Lung (tissue), 12 donors: ENCODE data around the gene PIK3R6. TPM values are rescaled to one million over a fixed set of nuclear protein-coding genes. Genes with fewer than 3 reads are reported as not detected.

ENCODE experiments used
- ATAC-seq: fragments of 200-7000 bp; cut with Tn5 transposase; one replicate; pipeline ENCODE4 v1.9.1; 2020; ENCODE audit warnings: moderate number of reproducible peaks; ENCODE audit not compliant: insufficient read depth, low FRiP score
- DNase-seq, 3 donors: peaks; one replicate each; pipeline ENCODE4 v3.0.0-alpha.2; 2013 to 2017
- H3K27ac ChIP-seq, 2 donors: one replicate each; pipeline ENCODE4 v1.5.1; 2013; ENCODE audit warnings: mild to moderate bottlenecking in 2 of 2, moderate library complexity in 2 of 2, control low read depth in 1 of 2, inconsistent platforms in 1 of 2, low read depth in 1 of 2, low read length in 1 of 2
- H3K27me3 ChIP-seq, 3 donors: one replicate each; pipeline ENCODE4 v1.5.1; 2013; ENCODE audit warnings: low read length in 2 of 3; ENCODE audit not compliant: control insufficient read depth in 3 of 3, insufficient read depth in 3 of 3
- H3K36me3 ChIP-seq, 4 donors: one replicate each; pipeline ENCODE4 v1.5.1; 2013; ENCODE audit warnings: low read length in 4 of 4, mild to moderate bottlenecking in 1 of 4, moderate library complexity in 1 of 4; ENCODE audit not compliant: control insufficient read depth in 4 of 4, insufficient read depth in 4 of 4
- H3K4me1 ChIP-seq, 5 donors: one replicate each; pipeline ENCODE4 v1.5.1; 2013; ENCODE audit warnings: low read length in 5 of 5, mild to moderate bottlenecking in 2 of 5, moderate library complexity in 1 of 5; ENCODE audit not compliant: control insufficient read depth in 5 of 5, insufficient read depth in 5 of 5
- H3K4me3 ChIP-seq: one replicate; pipeline ENCODE4 v1.5.1; 2013; ENCODE audit warnings: mild to moderate bottlenecking, control low read depth, moderate library complexity
- H3K9ac ChIP-seq, 2 donors: one replicate each; pipeline ENCODE4 v1.5.1; 2013; ENCODE audit warnings: low read length in 2 of 2, control low read depth in 1 of 2; ENCODE audit not compliant: insufficient read depth in 1 of 2
- H3K9me3 ChIP-seq, 4 donors: one replicate each; pipeline ENCODE4 v1.5.1; 2013; ENCODE audit warnings: low read length in 3 of 4, mild to moderate bottlenecking in 1 of 4, moderate library complexity in 1 of 4; ENCODE audit not compliant: control insufficient read depth in 4 of 4, insufficient read depth in 3 of 4
- WGBS, 2 donors: extraction: QIAGEN DNeasy Blood & Tissue Kit; methylation state at CpG; one replicate each; pipeline ENCODE4 v1.1.7; 2013; 5-methylcytosine and 5-hydroxymethylcytosine counted together
- polyA plus RNA-seq, 2 donors: library from polyadenylated mRNA; stranded (reverse); fragments of 200-250 nt; gene quantifications; one replicate each; pipeline ENCODE4 v1.2.1, GENCODE V29; 2013
- total RNA-seq, 2 donors: library from RNA; depleted of rRNA in 1 of 2; stranded (reverse); fragments of >200 nt in 1 of 2; gene quantifications; one replicate each; pipeline ENCODE4 v1.2.1, GENCODE V29; 2014 to 2021
- TF ChIP-seq, protein P1 (sequence below): IDR thresholded peaks from 2 replicates; pipeline ENCODE4 v1.5.1; 2012; ENCODE audit warnings: mild to moderate bottlenecking; ENCODE audit errors: control extremely low read depth, extremely low read depth
- donor health status: control.
- donor health status: control.
- donor health status: Bipolar disorder and iron deficiency.
- donor health status: healthy.
- donor health status: DM: yes; HTN: yes; CAD: no.

Gene PIK3R6
- total and polyA plus RNA-seq, 4 donors: 0.93 to 3.0 (median 1.5) TPM

DNA sequence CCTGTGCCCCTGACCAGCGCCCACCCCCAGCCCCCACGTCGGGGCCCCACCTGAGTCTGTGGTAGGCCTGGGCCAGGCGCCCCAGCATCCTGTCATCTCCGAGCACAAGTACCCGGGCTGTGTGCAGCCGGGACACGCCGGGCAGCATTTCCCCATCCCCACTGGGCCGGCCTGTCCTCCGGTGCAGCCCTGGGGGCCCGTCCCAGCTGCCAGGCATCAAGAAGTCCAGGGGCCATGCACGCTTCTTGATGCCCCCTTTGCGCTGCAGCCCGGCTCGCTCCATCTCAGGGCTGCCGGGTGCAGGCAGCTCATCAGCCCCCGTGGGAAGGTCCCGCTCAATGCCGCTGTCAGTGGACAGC is 39.0 kb downstream of the PIK3R6 start:
- no peaks in the 10 kb centered on the region for H3K4me1 ChIP-seq
- peaks cover 0 to 6% (median 3%) of the 10 kb centered on the region in 4 donors for H3K9me3 ChIP-seq
- ATAC-seq: no peak
- H3K4me3 ChIP-seq: no peak overlapping the region
- H3K36me3 ChIP-seq: no peaks in the 10 kb centered on the region
- H3K27me3 ChIP-seq: peaks cover 3 to 26% (median 6%) of the 10 kb centered on the region in 3 donors
- TF ChIP-seq, protein P1, sequence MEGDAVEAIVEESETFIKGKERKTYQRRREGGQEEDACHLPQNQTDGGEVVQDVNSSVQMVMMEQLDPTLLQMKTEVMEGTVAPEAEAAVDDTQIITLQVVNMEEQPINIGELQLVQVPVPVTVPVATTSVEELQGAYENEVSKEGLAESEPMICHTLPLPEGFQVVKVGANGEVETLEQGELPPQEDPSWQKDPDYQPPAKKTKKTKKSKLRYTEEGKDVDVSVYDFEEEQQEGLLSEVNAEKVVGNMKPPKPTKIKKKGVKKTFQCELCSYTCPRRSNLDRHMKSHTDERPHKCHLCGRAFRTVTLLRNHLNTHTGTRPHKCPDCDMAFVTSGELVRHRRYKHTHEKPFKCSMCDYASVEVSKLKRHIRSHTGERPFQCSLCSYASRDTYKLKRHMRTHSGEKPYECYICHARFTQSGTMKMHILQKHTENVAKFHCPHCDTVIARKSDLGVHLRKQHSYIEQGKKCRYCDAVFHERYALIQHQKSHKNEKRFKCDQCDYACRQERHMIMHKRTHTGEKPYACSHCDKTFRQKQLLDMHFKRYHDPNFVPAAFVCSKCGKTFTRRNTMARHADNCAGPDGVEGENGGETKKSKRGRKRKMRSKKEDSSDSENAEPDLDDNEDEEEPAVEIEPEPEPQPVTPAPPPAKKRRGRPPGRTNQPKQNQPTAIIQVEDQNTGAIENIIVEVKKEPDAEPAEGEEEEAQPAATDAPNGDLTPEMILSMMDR: no peak
- no peak overlapping the region for H3K27ac ChIP-seq
- H3K9ac ChIP-seq: no peak overlapping the region
- no peak for DNase-seq
- WGBS, 2 donors: 88 to 92% methylated on average over 20 of the region's 20 CpGs

DNA sequence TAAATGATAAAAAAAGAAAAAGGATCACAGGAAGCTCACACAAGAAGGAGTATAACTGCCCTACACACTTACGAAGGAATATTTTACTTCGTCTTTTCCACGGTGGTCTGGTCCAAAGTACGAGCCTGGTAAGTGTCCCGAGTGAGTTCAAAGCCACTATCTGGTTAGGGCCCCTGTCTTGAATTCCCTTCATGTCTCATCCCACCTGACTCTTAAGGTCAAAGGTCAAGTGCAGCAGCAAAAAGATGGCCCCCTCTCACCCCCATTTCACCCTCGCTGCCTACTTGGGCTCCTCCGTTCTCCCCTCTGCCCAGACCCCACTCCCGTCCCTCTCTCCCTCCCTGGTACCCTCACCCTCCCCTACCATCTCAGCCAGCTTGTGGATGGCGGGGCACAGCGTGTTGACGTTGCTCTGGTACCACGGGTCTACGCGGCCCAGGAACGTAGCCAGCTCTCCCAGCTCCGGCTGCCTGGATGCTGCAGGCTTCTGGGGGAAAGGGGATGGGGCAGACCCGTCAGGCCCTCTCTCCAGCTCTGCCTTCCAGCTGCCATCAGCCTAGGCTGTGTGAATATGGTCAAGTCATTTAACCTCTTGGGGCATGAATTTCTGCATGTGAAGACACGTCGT is 40.6 kb downstream of the PIK3R6 start:
- Histone ChIP-seq H3K27me3 (peaks cover 0 to 28% (median 5%) of the 10 kb centered on the region in 3 donors), H3K9me3 (peaks cover 0 to 7% (median 3%) of the 10 kb centered on the region in 4 donors), H3K4me1 (no peaks in the 10 kb centered on the region), H3K36me3 (no peaks in the 10 kb centered on the region), H3K9ac (no peak overlapping the region), H3K4me3 (no peak overlapping the region), H3K27ac (no peak overlapping the region)
- no peak for ATAC-seq
- 81 to 88% methylated on average over 18 to 19 of the region's 19 CpGs for WGBS, 2 donors
- TF ChIP-seq, protein P1: no peak
- DNase-seq: no peak

DNA sequence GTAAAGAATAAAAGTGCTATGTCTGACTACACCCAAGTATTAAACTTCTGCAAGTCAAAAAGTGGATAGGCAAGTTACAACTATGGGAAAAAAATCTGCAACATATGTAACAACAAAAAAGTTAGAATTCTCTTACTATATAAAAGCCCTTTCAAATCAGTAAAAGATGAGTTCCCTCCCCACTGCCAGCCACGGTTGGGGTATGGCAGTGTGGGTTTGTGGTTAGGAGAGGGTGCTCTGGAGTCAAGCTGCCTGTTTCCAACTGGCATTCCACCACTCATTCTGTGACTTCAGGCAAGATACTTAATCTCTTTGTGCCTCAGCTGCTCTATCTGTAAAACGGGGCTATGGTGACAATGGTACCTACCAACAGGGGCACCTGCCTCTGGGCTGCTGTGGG is 41.7 kb downstream of the PIK3R6 start:
- no peak overlapping the region for H3K27ac ChIP-seq
- H3K4me3 ChIP-seq: no peak overlapping the region
- H3K4me1 ChIP-seq: no peaks in the 10 kb centered on the region
- no peaks in the 10 kb centered on the region for H3K36me3 ChIP-seq
- no peak for ATAC-seq
- H3K9me3 ChIP-seq: peaks cover 0 to 7% (median 3%) of the 10 kb centered on the region in 4 donors
- H3K9ac ChIP-seq: no peak overlapping the region
- TF ChIP-seq, protein P1: no peak
- H3K27me3 ChIP-seq: peaks cover 0 to 30% (median 2%) of the 10 kb centered on the region in 3 donors
- 50 to 72% methylated on average over 2 of the region's 2 CpGs for WGBS, 2 donors
- no peak for DNase-seq

DNA sequence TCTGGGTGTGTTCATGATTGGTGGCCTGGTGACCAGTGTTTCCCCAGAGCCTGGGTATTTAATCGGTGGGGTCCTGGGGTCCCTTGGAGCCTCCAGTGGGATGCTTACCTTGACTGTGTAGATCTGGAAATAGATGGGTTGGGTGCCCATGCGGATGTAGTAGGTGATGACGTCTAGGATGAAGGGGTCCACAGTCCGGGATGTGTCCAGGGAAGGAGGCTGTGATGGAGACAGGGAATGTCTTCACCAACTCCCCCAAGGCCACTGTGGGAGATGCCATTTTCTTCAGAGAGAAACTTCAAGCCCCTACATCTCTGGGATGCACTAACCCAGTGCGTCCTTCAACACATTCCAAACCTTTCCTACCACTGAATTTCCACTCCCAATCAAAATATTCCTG is 44.2 kb downstream of the PIK3R6 start:
- Histone ChIP-seq H3K9me3 (peaks cover 0 to 4% (median 3%) of the 10 kb centered on the region in 4 donors), H3K4me3 (no peak overlapping the region), H3K27ac (no peak overlapping the region), H3K4me1 (no peaks in the 10 kb centered on the region), H3K9ac (no peak overlapping the region), H3K27me3 (peaks cover 0 to 21% (median 2%) of the 10 kb centered on the region in 3 donors), H3K36me3 (no peaks in the 10 kb centered on the region)
- ATAC-seq (no peak), DNase-seq (no peak)
- TF ChIP-seq, protein P1: no peak
- 98% methylated on average over 5 of the region's 5 CpGs for WGBS, 2 donors
